ENCODE data around the gene RYR3.

DNA sequence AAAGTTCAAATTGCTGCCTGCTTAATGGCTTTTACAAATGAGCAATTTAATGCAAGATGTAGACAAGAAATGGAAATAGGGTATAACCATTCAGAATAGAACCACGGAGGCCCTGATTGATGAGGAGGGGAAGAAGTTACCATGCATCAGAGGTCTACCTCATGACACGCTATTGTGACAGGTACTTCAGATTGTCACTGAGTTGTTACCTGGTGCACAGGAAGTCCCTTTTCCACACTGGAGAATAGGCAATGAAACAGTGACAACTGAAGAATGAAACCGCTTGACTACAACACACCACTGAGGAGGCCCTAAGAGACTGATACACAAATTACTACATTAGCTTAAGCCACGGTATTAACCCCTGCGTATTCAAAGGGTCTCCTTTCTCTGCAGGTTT lies 251.2 kb downstream of the RYR3 start:
- TF ChIP-seq CTCF (conservative IDR thresholded peaks at IDR 0.05; ENCODE audit: low read length) = no peak
- TF ChIP-seq EZH2phosphoT487 (IDR thresholded peaks at IDR 0.05; ENCODE audit: borderline replicate concordance) = no peak
